Measurements from ENCODE around the gene BST2. TPM values are rescaled to one million over a fixed set of nuclear protein-coding genes. Genes with fewer than 3 reads are reported as not detected.

Gene BST2, protein sequence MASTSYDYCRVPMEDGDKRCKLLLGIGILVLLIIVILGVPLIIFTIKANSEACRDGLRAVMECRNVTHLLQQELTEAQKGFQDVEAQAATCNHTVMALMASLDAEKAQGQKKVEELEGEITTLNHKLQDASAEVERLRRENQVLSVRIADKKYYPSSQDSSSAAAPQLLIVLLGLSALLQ
- polyA plus RNA-seq (ENCODE audit: insufficient read length in 12 of 12): 10 to 100 TPM in 1 of 12 donors, 1 to 10 TPM in 9, not detected in 2; 3.5 to 10.0 (median 5.1) TPM
- long read RNA-seq, donor 1, transcript BST2-201 (5 exons, 1,019 nt): major isoform, 14 of 74 reads
- long read RNA-seq, donor 1, partial matches to known transcripts: 37 of 74 reads
- long read RNA-seq, donor 1, other reads (novel, unspliced or antisense): 23 of 74 reads
- long read RNA-seq, donor 2, transcript BST2-201 (5 exons, 1,019 nt): major isoform, 8 of 8 reads
- long read RNA-seq, donor 2, partial matches to known transcripts: 0 of 8 reads
- long read RNA-seq, donor 2, other reads (novel, unspliced or antisense): 0 of 8 reads
- long read RNA-seq, donor 3, partial matches to known transcripts: 0 of 3 reads
- long read RNA-seq, donor 3, other reads (novel, unspliced or antisense): 0 of 3 reads
- long read RNA-seq, donor 4, partial matches to known transcripts: 0 of 2 reads
- long read RNA-seq, donor 4, other reads (novel, unspliced or antisense): 0 of 2 reads
- long read RNA-seq, donor 5, transcript BST2-201 (5 exons, 1,019 nt): major isoform, 7 of 7 reads
- long read RNA-seq, donor 5, partial matches to known transcripts: 0 of 7 reads
- long read RNA-seq, donor 5, other reads (novel, unspliced or antisense): 0 of 7 reads
- long read RNA-seq, donor 6, partial matches to known transcripts: 0 of 2 reads
- long read RNA-seq, donor 6, other reads (novel, unspliced or antisense): 0 of 2 reads
- long read RNA-seq, donor 7, partial matches to known transcripts: 0 of 2 reads
- long read RNA-seq, donor 7, other reads (novel, unspliced or antisense): 0 of 2 reads
- long read RNA-seq, donor 8, transcript BST2-201 (5 exons, 1,019 nt): major isoform, 10 of 10 reads
- long read RNA-seq, donor 8, partial matches to known transcripts: 0 of 10 reads
- long read RNA-seq, donor 8, other reads (novel, unspliced or antisense): 0 of 10 reads
- long read RNA-seq, donor 9, transcript BST2-201 (5 exons, 1,019 nt): major isoform, 7 of 7 reads
- long read RNA-seq, donor 9, partial matches to known transcripts: 0 of 7 reads
- long read RNA-seq, donor 9, other reads (novel, unspliced or antisense): 0 of 7 reads
- long read RNA-seq, donor 10, transcript BST2-201 (5 exons, 1,019 nt): major isoform, 7 of 7 reads
- long read RNA-seq, donor 10, partial matches to known transcripts: 0 of 7 reads
- long read RNA-seq, donor 10, other reads (novel, unspliced or antisense): 0 of 7 reads
- long read RNA-seq, donor 11, partial matches to known transcripts: 0 of 3 reads
- long read RNA-seq, donor 11, other reads (novel, unspliced or antisense): 0 of 3 reads

DNA sequence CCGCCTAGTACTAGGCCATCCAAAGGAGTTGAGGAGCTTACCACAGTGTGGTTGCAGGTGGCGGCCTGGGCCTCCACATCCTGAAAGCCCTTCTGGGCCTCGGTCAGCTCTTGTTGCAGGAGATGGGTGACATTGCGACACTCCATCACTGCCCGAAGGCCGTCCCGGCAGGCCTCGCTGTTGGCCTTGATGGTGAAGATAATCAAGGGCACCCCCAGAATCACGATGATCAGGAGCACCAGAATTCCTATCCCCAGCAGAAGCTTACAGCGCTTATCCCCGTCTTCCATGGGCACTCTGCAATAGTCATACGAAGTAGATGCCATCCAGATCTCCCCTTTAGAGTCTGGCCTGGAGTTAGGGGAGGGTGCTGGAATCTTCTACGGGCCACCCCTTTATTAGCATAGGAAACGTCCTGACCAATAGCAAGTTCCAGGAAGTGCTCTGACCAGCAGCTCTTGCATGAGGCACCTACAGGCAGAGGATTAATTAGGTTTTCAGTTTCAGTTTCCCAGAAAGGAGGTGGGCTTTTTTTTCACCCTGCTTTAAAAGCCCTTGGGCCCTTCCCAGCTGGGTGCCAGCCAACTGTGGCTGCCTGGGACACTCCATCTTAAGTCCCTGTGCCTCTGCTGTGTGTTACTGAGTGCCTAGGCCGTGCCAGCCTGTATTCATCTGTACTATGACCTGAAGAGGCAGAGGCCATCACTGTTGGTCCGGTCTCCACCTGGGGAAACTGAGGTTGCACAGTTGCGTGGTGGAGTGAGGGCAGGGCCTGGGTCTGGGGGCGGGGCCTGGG, at the start of gene BST2:
BST2 (minus strand) TSS at position 381 of the 796 bp plus-strand sequence; CDS start at position 326, 55 bp downstream.
- DNase-seq: no peak

DNA sequence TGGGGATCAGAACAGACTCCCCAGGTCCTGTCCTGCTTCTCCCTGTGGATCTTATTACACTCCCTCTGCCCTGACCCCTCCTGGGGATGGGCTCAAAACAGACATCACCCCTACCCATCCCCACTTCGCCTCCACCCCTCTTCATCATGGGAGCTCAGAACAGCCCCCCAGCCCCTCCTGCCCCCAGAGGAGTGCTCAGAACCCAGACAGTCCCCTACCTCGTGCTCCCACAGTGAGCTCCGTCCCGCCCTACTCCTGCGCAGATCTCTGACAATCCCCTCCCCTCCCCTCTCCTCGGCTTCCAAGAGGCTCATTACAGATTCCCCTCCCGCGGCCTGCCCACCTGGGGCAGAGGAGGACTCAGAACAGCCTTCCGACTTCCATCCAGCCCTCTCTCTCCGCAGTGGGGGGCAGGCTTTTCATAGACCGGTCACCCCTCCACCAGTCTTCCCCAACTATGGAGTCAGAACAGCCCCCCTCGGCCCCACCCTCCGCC, 49.2 kb upstream of the BST2 start:
- no peak for DNase-seq

DNA sequence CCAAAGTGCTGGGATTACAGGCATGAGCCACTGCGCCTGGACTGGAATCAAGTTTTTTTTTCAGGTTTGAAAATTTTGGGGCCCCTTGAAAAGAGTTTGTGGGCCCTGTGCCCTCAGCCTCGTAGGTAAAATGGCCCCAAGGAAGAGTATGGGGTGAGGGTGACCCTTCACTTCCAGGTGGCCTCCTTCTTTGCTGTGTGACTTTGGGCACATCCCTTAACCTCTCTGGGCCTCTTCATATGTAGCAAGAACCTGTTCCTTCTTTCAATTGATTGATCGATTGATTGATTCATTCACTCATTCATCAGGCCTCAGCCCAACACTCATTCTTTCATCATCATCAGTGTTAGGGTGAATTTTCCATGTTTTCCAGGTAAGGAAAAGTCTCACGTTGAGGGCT, 46.4 kb upstream of the BST2 start:
- DNase-seq: no peak

DNA sequence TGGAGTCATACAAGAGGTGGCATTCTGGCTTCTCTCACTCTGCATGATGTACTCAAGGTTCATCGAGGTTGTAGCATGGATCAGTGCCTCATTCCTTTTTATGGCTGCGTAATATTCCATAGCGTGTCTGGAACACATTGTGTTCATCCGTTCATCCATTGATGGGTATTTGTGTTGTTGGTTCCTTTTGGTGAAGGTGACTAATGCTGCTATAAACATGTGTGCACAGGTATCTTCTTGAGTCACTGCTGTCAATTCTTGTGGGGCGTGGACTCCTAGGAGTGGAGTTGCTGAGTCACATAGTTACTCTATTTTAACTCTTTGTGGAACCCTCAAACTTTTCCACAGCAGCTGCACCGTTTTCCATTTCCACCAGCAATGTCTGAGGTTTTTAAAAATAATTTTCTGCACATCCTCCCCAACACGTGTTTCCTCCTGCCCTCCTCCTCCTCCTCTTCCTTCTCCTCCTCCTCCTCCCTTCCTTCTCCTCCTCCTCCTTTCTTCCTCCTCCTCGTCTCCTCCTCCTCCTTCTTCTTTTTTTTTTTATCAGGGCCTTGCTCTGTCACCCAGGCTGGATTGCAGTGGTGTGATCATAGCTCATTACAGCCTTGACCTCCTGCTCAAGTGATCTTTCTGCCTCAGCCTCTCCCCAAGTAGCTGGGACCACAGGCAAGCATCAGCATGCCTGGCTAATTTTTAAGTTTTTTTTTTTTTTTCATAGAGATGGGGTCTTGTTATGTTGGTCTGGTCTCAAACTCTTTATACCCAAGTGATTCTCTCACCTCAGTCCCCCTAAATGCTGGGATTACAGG, 45.0 kb upstream of the BST2 start:
- no peak for DNase-seq

DNA sequence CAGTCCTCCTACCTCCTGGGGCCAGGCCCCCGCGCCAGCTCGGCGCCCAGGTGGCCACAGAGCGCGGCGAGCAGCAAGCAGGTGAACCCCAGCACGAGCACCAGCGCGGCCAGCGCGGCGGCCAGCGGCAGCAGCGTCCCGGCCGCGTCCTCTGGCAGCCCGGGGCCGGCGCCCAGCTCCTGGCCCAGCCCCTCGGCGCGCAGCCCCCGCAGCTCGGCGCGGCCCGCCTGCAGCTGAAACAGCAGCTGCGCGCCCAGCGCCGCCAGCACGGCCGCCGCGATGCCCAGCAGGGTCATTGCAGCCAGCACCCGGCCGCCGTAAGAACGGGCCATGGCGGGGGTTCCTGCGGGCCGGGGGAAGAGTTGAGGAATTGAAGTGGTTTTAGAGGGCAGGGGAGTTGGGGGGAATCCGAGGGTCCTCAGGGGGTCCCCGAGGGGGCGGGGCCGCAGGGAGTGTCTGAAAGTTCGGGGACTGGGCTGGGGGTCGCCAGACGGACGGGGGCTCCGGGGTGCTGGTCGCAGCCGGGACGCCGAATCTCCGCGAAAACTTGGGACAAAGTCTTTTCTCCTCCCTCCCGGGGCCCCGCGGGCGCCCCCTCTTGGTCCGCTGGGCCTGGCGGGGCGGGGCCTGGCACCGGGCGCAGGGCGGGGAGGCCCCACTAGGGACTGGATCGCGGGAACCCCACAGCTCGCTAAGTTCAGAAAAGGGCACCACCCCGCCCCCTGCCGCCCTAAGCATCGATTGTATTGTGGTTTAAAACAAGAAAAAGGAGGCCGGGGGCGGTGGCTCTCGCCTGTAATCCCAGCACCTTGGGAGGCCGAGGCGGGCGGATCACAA, 42.9 kb upstream of the BST2 start, which contains the start of gene TMEM221:
TMEM221 (minus strand) TSS at position 538 of the 837 bp plus-strand sequence; CDS start at position 332, 206 bp downstream.
- peak; percentile 31 for DNase-seq

DNA sequence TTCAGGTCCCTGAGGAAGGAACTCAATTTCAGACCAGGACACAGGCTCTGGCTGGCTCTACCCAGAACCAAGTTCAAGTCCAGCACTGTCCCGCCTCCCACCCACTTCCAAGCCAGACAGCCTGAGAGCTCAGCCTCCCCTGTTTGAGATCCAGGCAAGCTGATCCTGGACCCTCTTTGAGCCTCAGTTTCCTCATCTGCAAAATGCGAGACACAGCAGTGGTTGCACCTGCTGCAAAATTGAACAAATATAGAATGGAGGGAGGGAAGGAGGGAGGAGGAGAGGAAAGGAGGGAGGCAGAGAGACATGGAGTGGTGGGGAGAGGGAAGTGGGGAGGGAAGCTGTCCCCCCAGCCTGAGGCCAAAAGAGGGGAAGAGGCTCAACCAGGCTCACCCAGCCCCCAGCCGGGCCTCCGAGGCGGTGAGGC, 42.3 kb upstream of the BST2 start:
- DNase-seq: no peak

DNA sequence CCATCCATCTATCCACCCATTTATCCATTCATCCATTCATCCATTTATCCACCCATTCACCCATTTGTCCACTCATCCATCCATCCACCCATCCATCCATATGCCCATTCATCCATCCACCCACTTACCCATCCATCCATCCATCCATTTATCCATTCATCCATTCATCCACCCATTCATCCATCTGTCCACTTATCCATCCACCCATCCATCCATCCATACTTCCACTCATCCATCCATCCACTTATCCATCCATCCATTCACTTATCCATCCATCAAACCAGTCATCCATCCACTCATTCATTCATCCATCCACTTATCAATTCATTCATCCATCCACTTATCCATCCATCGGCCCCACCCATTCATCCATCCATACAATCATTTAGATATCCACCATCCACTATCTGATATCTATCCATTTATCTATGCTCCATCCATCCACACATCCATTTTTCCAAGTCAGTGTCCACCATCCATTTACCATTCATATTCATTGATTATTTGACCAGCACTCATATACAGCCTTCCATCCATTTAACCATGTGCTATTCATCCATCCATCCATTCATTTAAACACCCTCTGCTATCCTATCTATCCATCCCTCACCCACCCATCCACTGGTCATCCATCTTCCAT, 40.2 kb upstream of the BST2 start:
- no peak for DNase-seq

DNA sequence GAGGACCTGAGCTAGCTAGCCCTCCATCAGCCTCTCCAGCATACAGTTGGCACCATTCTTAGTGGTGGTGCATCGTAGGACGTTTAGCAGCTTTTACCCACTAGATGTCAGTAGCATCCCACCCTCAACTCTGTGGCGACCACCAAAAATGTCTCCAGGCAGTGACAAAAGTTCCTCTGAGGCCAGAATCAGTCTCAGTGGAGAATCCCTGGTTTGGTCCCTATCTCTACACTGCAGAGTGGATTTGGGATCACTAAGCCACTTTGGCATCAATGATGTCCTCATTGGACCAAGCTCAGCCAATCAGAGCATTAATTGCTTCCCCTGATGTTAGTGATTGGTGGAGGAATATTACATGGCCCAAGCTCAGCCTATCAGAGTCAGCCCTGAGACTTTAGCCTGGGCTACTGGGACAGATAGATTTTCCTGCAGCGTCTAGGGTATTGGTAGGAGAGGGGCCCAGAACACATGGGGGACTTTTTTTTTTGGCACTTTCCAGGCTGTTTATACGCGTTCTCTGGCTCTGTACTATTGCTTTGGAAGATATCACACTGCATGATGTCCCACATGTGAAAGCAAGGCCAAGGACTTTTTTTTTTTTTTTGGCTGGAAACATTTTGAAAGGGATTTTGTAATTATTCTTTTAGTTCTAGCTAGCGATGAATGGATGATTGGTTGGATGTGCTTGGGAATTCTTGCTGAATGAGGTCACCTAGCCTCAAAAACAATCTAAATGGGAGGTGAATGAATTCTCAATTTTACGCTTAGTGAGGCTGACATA, 36.0 kb upstream of the BST2 start:
- peak; percentile 82 for DNase-seq

DNA sequence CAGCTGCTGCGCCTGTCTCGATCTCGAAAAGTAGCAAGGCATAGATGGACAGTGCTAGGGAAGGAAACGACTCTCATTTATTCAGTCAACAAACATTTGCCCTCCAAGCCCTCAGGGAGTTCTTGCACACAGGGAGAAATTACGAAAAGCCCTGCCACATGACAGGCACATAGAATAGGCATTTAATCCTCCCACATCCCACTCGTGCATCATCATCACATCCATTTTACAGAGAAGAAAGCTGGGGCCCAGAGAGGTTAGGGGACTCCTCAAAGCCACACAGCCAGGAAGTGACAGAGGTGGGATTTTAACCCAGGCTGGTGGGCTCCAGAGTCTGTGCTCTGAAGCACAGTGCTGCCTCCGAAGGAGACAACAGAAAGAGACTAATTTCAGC, 31.4 kb upstream of the BST2 start:
- no peak for DNase-seq

DNA sequence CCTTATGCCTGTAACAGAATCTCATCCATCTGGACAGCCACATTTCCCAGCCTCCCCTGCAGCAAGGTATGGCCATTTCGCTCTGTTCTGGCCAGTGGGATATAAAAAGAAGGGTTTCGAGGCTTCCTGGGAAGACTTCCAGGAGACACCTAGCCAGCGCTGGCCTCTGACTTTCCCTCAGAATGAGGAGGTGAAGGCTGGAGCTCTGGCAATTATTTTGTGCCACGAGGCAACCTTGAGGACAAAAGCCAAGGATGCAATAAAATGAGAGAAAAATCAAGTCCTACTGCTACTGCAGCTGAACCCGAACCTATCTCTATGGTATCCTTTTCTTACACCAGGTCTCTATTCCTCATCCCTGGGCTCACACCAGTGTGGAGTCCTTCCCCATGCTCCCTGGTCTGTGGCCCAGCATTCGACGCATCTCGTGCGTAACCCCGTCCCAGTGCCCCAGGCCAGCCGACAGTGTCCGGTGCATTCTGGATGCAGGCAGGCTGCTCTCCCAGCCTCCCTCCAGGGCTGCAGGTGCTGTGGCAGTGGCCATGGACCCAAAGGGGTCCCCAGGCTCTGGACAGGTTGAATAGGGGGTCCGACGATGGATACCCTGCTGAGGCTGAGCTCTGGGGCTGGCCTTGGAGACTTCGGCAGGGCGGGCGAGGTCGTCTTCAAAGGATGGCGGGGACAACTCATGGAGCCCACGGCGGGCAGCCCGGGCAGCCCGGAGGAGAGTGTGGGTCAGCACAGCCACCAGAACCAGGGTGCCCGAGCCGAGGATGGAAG, 30.9 kb upstream of the BST2 start:
- no peak for DNase-seq

DNA sequence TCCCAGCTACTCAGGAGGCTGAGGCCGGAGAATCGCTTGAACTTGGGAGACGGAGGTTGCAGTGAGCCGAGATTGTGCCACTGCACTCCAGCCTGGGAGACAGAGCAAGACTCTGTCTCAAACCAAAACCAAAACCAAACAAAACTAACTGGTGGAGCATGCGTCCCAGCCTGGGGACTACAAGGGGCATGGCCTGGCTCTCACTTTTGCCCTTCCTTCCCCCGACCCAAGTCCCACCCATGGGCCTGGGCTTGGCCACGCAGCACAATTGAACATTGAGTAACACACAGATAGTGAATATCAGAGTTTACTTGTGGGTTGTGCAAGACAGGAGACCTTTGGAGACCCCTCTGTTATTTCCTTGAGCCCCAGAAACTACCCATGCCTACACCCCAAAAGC, 29.8 kb upstream of the BST2 start:
- DNase-seq: no peak

DNA sequence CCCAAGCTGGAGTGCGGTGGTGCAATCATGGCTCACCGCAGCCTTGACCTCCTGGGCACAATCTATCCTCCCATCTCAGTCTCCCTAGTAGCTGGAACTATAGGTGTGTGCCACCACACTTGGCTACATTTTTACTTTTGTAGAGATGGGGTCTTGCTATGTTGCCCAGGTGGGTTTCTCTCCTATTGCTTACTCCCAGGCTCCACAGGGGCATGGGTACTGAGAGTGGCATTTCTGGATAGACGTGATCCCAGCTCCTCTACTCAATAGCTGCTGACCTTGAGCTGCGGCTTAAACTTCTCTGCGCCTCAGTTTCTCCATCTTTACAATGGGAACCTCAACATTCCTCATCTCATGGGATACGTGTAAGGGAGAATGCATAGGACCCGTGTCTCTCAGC, 26.0 kb upstream of the BST2 start:
- no peak for DNase-seq

DNA sequence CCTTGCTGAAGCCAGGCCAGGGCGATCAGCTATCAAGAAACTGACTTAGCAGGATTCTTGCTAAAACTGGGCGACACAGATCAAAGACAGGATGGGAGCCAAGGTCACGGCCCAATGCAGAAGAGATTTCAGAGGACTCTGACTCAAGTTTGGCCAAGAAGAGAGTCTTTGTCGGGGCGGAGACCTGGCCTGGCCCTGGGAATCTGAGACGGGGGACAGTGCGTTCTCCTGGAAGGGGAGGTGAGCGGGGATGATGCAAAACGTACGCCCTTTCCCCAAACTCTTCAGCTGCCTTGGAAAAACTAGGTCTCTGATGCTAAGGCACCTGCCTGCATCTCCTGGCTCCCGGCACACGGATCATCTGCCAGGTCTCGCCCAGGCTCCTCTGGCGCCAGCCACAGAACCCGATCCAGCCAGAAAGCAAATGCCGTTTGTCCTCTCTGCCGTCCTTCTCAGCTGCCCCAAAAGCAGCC, 24.2 kb upstream of the BST2 start:
- DNase-seq: no peak

DNA sequence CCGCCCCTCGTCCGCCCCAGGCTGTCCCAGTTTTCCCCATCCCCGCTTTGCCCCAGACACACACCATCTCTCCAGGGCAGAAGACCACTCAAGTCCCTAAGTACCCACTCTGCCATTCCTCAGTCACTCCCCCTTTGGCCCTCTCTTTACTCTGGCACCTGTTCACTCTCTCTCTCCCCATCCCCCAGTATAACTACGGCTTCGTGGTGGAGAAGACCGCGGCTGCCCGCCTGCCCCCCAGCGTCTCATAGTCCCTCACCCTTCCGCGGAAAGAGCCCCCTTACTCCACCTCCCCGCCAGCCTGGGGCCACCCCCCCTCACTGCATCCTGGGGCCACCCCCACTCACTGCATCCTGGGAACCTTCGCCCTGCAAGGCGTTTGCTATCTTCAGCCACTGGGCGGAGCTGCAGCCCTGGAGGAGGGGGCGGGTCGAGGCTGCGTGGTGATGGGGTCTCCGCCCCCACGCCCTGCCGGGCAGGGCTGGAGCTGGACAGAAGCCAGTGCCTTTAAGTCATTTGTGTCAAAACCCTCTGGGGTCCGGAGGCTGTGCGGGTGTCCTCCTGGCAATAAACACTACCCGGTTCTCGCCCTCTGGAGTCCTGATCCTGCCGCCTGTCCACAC, 19.4 kb upstream of the BST2 start:
- DNase-seq: no peak

DNA sequence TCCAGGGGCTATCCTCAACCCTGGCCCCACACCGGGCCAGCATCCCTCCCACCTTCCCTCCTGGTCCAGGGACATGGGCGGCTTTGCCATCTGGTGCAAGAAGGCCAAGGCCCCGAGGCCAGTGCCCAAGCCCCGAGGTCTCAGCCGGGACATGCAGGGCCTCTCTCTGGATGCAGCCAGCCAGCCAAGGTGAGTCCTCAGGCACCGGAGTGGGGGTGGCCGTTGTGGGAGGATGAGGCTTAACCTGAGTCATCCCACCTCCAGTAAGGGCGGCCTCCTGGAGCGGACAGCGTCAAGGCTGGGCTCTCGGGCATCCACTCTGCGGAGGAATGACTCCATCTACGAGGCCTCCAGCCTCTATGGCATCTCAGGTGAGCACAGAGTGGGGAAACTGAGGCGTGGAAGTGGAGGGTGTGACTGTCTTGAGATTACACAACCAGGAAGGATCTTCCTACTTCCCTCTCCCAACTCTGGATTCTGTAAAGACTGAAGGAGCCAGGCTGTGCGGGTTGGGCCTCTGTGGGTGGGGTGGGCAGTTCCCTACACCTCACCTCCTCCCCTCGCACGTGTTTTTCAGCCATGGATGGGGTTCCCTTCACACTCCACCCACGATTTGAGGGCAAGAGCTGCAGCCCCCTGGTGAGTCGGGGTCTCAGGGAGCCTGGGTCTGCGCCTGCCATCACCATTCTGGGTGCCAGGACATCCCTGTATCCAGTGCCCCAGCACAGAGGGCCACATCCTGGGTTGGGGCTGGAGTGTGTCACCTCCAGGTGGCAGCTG, 18.2 kb upstream of the BST2 start:
- no peak for DNase-seq
